GM13976 (cell line): ENCODE measurements around the gene ADGRG3.

Source experiments
- DNase-seq: peaks from one replicate; pipeline ENCODE4 v3.0.0; 2012; ENCODE audit warnings: low spot score
- in situ Hi-C: fragments of 300-500 bp; cut with MboI; formaldehyde crosslinking; loops from one replicate; pipeline ENCODE4 v1.12.0; 2022; ENCODE audit warnings: low sequenced_read_pairs, mixed read lengths, inconsistent platforms; ENCODE audit not compliant: unreplicated experiment
- TF ChIP-seq, protein P1 (sequence below): IDR thresholded peaks from 2 replicates; pipeline ENCODE4 v1.5.1; 2012; ENCODE audit warnings: borderline replicate concordance, mild to moderate bottlenecking; ENCODE audit not compliant: insufficient read depth; ENCODE audit errors: extremely low read depth, missing control alignments, control extremely low read depth

ADGRG3 gene, protein sequence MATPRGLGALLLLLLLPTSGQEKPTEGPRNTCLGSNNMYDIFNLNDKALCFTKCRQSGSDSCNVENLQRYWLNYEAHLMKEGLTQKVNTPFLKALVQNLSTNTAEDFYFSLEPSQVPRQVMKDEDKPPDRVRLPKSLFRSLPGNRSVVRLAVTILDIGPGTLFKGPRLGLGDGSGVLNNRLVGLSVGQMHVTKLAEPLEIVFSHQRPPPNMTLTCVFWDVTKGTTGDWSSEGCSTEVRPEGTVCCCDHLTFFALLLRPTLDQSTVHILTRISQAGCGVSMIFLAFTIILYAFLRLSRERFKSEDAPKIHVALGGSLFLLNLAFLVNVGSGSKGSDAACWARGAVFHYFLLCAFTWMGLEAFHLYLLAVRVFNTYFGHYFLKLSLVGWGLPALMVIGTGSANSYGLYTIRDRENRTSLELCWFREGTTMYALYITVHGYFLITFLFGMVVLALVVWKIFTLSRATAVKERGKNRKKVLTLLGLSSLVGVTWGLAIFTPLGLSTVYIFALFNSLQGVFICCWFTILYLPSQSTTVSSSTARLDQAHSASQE

DNA sequence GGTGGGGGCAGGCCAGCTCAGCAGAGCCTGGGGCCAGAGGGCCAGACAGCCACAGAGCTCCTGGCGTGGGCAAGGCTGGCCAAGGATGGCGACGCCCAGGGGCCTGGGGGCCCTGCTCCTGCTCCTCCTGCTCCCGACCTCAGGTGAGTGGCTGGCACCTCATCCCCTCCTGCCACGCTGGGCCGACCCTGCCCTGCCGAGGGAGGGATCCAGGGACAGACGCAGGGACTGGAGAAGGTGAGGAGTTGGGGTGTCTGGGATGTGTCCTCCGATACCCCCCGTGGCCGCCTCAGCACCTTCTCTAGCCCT is at the start of gene ADGRG3:
Gene ADGRG3 (plus strand): TSS at position 44 of the 309 bp plus-strand sequence. CDS start 42 bp downstream, at position 86.
- TF ChIP-seq, protein P1, sequence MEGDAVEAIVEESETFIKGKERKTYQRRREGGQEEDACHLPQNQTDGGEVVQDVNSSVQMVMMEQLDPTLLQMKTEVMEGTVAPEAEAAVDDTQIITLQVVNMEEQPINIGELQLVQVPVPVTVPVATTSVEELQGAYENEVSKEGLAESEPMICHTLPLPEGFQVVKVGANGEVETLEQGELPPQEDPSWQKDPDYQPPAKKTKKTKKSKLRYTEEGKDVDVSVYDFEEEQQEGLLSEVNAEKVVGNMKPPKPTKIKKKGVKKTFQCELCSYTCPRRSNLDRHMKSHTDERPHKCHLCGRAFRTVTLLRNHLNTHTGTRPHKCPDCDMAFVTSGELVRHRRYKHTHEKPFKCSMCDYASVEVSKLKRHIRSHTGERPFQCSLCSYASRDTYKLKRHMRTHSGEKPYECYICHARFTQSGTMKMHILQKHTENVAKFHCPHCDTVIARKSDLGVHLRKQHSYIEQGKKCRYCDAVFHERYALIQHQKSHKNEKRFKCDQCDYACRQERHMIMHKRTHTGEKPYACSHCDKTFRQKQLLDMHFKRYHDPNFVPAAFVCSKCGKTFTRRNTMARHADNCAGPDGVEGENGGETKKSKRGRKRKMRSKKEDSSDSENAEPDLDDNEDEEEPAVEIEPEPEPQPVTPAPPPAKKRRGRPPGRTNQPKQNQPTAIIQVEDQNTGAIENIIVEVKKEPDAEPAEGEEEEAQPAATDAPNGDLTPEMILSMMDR = no peak
- DNase-seq = no peak
- in situ Hi-C loops = no loop called here

DNA sequence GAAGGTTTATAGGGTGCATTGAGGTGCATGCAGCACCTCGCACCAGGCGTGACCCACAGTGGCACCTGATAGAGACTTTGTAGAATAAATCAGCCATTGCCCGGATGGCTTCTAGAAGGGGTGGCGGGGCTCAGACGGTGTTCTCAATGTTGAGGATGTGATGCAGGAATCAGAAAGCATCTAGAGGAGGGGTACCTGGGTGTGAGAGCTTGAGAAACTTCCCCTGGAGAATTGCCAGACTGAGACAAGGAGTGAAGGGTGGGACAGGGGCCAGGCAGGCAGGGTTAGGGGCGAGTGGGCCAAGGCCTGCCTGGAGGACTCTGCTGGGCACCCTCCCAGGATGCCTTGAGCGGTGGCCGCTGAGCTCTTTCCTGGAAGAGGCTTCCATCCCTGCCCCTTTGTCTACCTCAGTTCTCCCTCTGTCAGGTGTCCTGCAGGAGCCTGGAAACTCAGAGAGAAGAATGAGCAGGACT is 48.9 kb upstream of the ADGRG3 start:
- no peak for DNase-seq
- TF ChIP-seq, protein P1 = no peak
- in situ Hi-C loops = no loop called here

DNA sequence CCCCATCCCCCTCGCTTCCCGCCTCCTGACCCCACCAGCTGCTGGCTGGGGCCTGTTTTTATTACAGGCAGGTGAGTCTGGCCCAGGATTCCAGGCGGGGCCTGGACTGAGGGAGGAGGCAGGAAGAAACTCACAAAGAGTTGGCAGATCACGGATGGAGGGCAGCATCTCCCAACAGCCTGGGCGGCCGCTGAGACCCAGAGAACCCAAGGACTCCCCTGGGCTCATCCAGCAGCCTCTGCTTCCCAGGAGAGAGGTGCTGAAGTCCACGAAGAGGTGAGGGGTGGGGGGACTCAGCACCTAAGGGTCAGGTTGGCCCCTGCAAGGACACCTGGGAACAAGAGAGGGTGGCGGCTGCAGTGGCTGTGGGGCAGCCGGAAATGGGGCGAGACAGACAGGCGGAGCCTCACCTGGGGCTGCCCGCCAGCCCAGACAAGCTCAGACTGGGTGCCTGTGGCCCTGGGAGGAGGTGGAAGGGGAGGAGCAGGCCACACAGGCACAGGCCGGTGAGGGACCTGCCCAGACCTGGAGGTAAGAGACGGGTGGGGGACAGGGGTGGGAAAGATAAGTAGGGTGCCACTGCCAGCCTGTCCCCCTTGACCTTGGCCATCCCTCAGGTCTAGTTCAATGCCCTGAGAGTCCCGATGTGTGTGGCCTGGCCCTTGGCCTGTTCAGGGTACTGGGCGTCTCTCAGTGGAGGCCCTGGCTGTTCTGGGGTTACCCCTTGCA is 48.3 kb upstream of the ADGRG3 start:
- TF ChIP-seq, protein P1 = no peak
- DNase-seq = no peak
- in situ Hi-C loops = no loop called here

DNA sequence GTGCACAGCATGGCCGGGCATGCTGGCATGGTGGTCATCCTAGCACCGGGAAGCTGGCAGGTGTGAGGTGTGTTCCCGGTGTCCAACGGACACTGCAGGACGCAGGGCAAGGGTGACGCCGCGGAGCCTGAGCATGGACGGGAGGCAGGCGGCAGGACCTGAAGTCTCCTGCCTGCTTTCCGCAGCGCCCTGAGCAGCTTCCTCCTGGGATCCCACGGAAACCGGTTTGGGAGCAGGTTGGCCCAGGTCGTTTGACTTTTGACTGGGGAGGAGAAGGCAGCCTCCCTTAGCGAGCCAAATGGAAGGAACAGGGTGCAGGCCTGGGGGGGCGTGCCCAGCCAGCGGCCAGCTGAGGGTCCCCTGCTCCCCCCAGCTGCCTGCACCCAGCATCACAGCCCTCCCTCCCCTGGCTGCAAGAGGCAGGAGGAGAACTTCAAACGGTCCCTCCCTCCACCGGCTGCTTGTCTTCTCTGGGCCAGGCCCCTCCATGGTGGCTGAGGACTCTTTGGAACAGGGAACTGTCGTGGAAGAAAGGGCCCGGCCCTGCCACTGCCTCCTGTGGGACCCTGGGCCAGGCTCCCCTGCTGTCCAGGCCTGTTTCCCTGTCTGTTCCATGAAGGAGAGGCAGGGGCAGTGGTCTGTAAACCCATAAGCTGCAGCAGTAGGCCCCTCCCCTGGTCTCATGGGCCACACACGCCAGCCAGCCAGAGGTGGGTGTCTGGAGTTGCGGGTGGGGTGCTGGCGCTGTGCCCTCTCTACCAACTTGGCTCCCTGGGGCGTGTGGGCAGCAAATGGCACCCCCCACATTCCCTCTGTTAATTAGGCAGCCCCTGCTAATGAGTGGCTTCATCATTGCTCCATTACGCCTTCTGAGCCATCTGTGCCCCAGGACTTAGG is 47.5 kb upstream of the ADGRG3 start:
- TF ChIP-seq, protein P1 = no peak
- in situ Hi-C loops = no loop called here
- no peak for DNase-seq

DNA sequence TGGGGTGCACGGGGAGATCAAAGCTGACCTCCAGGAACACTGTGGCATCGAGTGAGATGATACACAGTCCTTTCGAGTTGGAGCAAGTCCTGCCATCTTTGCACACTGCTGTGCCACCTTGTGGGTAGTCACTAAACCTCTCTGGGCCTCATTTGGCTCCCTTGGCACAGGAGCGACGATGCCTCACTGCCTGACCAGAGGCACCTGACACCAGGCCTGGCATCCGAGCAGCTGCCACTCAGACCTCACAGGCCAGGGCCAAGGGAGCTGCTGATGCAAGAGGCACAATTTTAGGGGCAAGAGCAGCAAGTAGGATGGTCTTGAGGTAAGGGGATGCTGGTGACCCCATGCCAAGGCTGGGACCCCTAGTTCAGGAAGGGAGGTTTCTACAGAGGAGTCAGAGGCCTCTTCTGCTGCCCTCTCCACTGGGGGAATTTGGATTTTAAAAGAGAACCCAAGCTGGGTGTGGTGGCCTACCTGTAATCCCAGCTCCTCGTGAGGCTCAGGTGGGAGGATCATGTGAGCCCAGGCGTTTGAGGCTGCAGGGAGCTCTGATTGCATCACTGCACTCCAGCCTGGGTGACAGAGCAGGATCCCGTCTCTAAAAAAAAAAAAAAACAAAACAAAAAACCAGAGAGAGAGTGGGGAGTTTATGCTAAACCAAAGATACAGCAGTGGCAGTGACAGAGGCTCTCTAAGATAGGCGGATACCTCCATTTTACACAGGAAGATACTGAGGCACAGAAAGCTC is 46.4 kb upstream of the ADGRG3 start:
- DNase-seq = no peak
- in situ Hi-C loops = no loop called here
- TF ChIP-seq, protein P1 = no peak
